GM19467 (cell line): Measurements from ENCODE around the gene TBC1D10B.
"Not testable (repeated sequence)": the region's sequence is repeated elsewhere in the genome, so short reads cannot be mapped to it uniquely, and the experiment has no call there.

Experiments
- ATAC-seq: cut with Tn5 transposase; IDR thresholded peaks from one replicate; pipeline ENCODE4 v1.9.1; 2021; ENCODE audit warnings: mild to moderate bottlenecking, moderate library complexity; ENCODE audit not compliant: unreplicated experiment

The TBC1D10B gene

GRCh38 chr16:30337964-30338357, 32.3 kb downstream of the TBC1D10B start:
- not testable (repeated sequence) for ATAC-seq

- peak; percentile 11 for ATAC-seq
Observed at GRCh38 chr16:30335598-30336474, 34.5 kb downstream of the TBC1D10B start.

- peak; percentile 66 for ATAC-seq
Observed at GRCh38 chr16:30335028-30335597, 35.2 kb downstream of the TBC1D10B start.

- ATAC-seq, result peak; percentile 71
Observed at GRCh38 chr16:30334473-30334989, 35.8 kb downstream of the TBC1D10B start.

- ATAC-seq, result not testable (repeated sequence)
Observed at GRCh38 chr16:30324220-30324619, 46.1 kb downstream of the TBC1D10B start.

GRCh38 chr16:30318647-30319046, 51.6 kb downstream of the TBC1D10B start:
- ATAC-seq, result not testable (repeated sequence)

GRCh38 chr16:30310937-30311336, 59.4 kb downstream of the TBC1D10B start:
- not testable (repeated sequence) for ATAC-seq

- ATAC-seq, result not testable (repeated sequence)
Observed at GRCh38 chr16:30309255-30309654, 61.0 kb downstream of the TBC1D10B start.
